Measurements from ENCODE around the gene TEX22. TPM values are rescaled to one million over a fixed set of nuclear protein-coding genes. Genes with fewer than 3 reads are reported as not detected.

The TEX22 gene
- total RNA-seq, 4 donors from 2014 or later, result 0.57 TPM; not detected in 3

- no peaks in the 10 kb centered on the region for H3K27me3 ChIP-seq
- peaks cover 0 to 13% (median 4%) of the 10 kb centered on the region in 3 donors for H3K4me1 ChIP-seq
- H3K27ac ChIP-seq, result no peak overlapping the region
- peak overlapping the region in 2 of 4 donors; percentile 27 to 53 for H3K4me3 ChIP-seq
- TF ChIP-seq, protein P1, sequence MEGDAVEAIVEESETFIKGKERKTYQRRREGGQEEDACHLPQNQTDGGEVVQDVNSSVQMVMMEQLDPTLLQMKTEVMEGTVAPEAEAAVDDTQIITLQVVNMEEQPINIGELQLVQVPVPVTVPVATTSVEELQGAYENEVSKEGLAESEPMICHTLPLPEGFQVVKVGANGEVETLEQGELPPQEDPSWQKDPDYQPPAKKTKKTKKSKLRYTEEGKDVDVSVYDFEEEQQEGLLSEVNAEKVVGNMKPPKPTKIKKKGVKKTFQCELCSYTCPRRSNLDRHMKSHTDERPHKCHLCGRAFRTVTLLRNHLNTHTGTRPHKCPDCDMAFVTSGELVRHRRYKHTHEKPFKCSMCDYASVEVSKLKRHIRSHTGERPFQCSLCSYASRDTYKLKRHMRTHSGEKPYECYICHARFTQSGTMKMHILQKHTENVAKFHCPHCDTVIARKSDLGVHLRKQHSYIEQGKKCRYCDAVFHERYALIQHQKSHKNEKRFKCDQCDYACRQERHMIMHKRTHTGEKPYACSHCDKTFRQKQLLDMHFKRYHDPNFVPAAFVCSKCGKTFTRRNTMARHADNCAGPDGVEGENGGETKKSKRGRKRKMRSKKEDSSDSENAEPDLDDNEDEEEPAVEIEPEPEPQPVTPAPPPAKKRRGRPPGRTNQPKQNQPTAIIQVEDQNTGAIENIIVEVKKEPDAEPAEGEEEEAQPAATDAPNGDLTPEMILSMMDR (IDR thresholded peaks at IDR 0.05), result no peak
- TF ChIP-seq POLR2A (IDR thresholded peaks at IDR 0.05), result no peak
- intact Hi-C loops (cut with DNase I), result no loop called here
- WGBS, 2 donors, result 25 to 28% methylated on average over 14 to 16 of the region's 58 CpGs
- peaks cover 0 to 34% (median 8%) of the 10 kb centered on the region in 3 donors for H3K36me3 ChIP-seq
- DNase-seq, result no peak
- H3K9me3 ChIP-seq, result no peaks in the 10 kb centered on the region
Observed at GRCh38 chr14:105363847-105364708, 34.3 kb upstream of the TEX22 start.

- intact Hi-C loops (cut with DNase I), result loop anchor here (5.0 kb wide), 1 partner anchor 162 kb away; the partner anchor contains the start of gene TMEM121
- no peak for DNase-seq
- no peaks in the 10 kb centered on the region for H3K9me3 ChIP-seq
- no peaks in the 10 kb centered on the region for H3K27me3 ChIP-seq
- WGBS, 2 donors, result 84 to 90% methylated on average over 6 to 10 of the region's 11 CpGs
- TF ChIP-seq POLR2A (IDR thresholded peaks at IDR 0.05), result no peak
- TF ChIP-seq, protein P1 (IDR thresholded peaks at IDR 0.05), result no peak
- H3K27ac ChIP-seq, result no peak overlapping the region
- peaks cover 0 to 13% (median 4%) of the 10 kb centered on the region in 3 donors for H3K4me1 ChIP-seq
- peaks cover 0 to 43% (median 8%) of the 10 kb centered on the region in 3 donors for H3K36me3 ChIP-seq
- H3K4me3 ChIP-seq, result no peak overlapping the region
Observed at GRCh38 chr14:105365101-105365500, 33.2 kb upstream of the TEX22 start.

GRCh38 chr14:105365681-105366080 lies 32.7 kb upstream of the TEX22 start:
- intact Hi-C loops (cut with DNase I), result loop anchor here (5.0 kb wide), 1 partner anchor 162 kb away; the partner anchor contains the start of gene TMEM121
- Histone ChIP-seq H3K4me1 (peaks cover 0 to 14% (median 4%) of the 10 kb centered on the region in 3 donors), H3K27ac (no peak overlapping the region), H3K27me3 (no peaks in the 10 kb centered on the region), H3K9me3 (no peaks in the 10 kb centered on the region), H3K36me3 (peaks cover 0 to 43% (median 8%) of the 10 kb centered on the region in 3 donors), H3K4me3 (no peak overlapping the region)
- TF ChIP-seq, protein P1 (IDR thresholded peaks at IDR 0.05), result no peak
- no peak for TF ChIP-seq POLR2A (IDR thresholded peaks at IDR 0.05)
- no peak for DNase-seq
- WGBS, 2 donors, result 95 to 97% methylated on average over 2 to 11 of the region's 12 CpGs

- no peak for TF ChIP-seq POLR2A (IDR thresholded peaks at IDR 0.05)
- TF ChIP-seq, protein P1 (IDR thresholded peaks at IDR 0.05), result no peak
- no peak overlapping the region for H3K4me3 ChIP-seq
- H3K27me3 ChIP-seq, result no peaks in the 10 kb centered on the region
- peaks cover 0 to 38% (median 8%) of the 10 kb centered on the region in 3 donors for H3K36me3 ChIP-seq
- H3K27ac ChIP-seq, result no peak overlapping the region
- intact Hi-C loops (cut with DNase I), result loop anchor here (5.0 kb wide), 1 partner anchor 161 kb away; the partner anchor contains the start of gene TMEM121
- DNase-seq, result no peak
- WGBS, 2 donors, result 92 to 93% methylated on average over 16 to 21 of the region's 23 CpGs
- no peaks in the 10 kb centered on the region for H3K9me3 ChIP-seq
- H3K4me1 ChIP-seq, result peaks cover 0 to 18% (median 4%) of the 10 kb centered on the region in 3 donors
Observed at GRCh38 chr14:105366386-105367074, 31.8 kb upstream of the TEX22 start.

Data from esophagus squamous epithelium (tissue), 5 donors.